ENCODE data around the gene PDGFRB.

GRCh38 chr5:150130493-150130922 lies 25.1 kb downstream of the PDGFRB start:
- TF ChIP-seq CTCF (conservative IDR thresholded peaks at IDR 0.05; ENCODE audit: low read depth, low read length), result no peak
- TF ChIP-seq EZH2 (IDR thresholded peaks at IDR 0.05; ENCODE audit: low read length, unreplicated experiment), result no peak
